ENCODE measurements around the gene CEP126.

GRCh38 chr11:101881586-101881985 lies 33.2 kb upstream of the CEP126 start:
- TF ChIP-seq CTCF (IDR thresholded peaks at IDR 0.05) (no peak), POLR2A (IDR thresholded peaks at IDR 0.05) (no peak)

All from uterus (tissue), 2 donors.